Activated naive CD4-positive, alpha-beta T cell treated with anti-CD3 and anti-CD28 coated beads, Interleukin-2, amount 10 ng/mL, durations not matched to agents 7 days and 5 days (primary cell): ENCODE measurements around the gene DST.
"Not testable (repeated sequence)": the region's sequence is repeated elsewhere in the genome, so short reads cannot be mapped to it uniquely, and the experiment has no call there.

Experiments used
- CTCF ChIA-PET: fragments of 350-600 bp; sonication (Branson Sonifier 250); formaldehyde crosslinking; loops from one replicate; lab custom pipeline; 2021; ENCODE audit warnings: antibody characterized with exemption; lab: Charles Lee
- DNase-seq: peaks from one replicate; pipeline ENCODE4 v3.0.0-alpha.2; 2020
- H3K27ac Mint-ChIP-seq: one replicate; pipeline ENCODE4 v1.8.0; 2021; ENCODE audit warnings: mild to moderate bottlenecking, moderate library complexity, mixed read lengths
- H3K27me3 Mint-ChIP-seq: one replicate; pipeline ENCODE4 v1.8.0; 2021; ENCODE audit warnings: mild to moderate bottlenecking, mixed read lengths
- H3K36me3 Mint-ChIP-seq: one replicate; pipeline ENCODE4 v1.8.0; 2021; ENCODE audit warnings: mixed read lengths
- H3K4me1 Mint-ChIP-seq: one replicate; pipeline ENCODE4 v1.8.0; 2021; ENCODE audit warnings: mixed read lengths
- H3K4me3 Mint-ChIP-seq: one replicate; pipeline ENCODE4 v1.8.0; 2021; ENCODE audit warnings: mild to moderate bottlenecking, moderate library complexity, mixed read lengths
- H3K9me3 Mint-ChIP-seq: one replicate; pipeline ENCODE4 v1.8.0; 2021; ENCODE audit warnings: mixed read lengths

DST gene

GRCh38 chr6:56510984-56511531, 131.6 kb downstream of the DST start:
- Mint-ChIP-seq H3K36me3 (no peaks in the 10 kb centered on the region), H3K27ac (no peak overlapping the region), H3K27me3 (no peaks in the 10 kb centered on the region), H3K9me3 (no peaks in the 10 kb centered on the region), H3K4me3 (no peak overlapping the region), H3K4me1 (no peaks in the 10 kb centered on the region)
- CTCF ChIA-PET = no interaction called here
- no peak for DNase-seq

GRCh38 chr6:56509031-56509430, 133.7 kb downstream of the DST start:
- H3K36me3 Mint-ChIP-seq = no peaks in the 10 kb centered on the region
- H3K9me3 Mint-ChIP-seq = no peaks in the 10 kb centered on the region
- DNase-seq = no peak
- no peaks in the 10 kb centered on the region for H3K27me3 Mint-ChIP-seq
- H3K4me1 Mint-ChIP-seq = no peaks in the 10 kb centered on the region
- no peak overlapping the region for H3K27ac Mint-ChIP-seq
- H3K4me3 Mint-ChIP-seq = no peak overlapping the region
- CTCF ChIA-PET = no interaction called here

GRCh38 chr6:56507517-56507916, 135.2 kb downstream of the DST start:
- CTCF ChIA-PET = no interaction called here
- H3K36me3 Mint-ChIP-seq = no peaks in the 10 kb centered on the region
- no peak for DNase-seq
- H3K4me3 Mint-ChIP-seq = no peak overlapping the region
- H3K4me1 Mint-ChIP-seq = no peaks in the 10 kb centered on the region
- no peak overlapping the region for H3K27ac Mint-ChIP-seq
- no peaks in the 10 kb centered on the region for H3K27me3 Mint-ChIP-seq
- H3K9me3 Mint-ChIP-seq = no peaks in the 10 kb centered on the region

GRCh38 chr6:56505512-56506260, 137.0 kb downstream of the DST start:
- Mint-ChIP-seq H3K9me3 (no peaks in the 10 kb centered on the region), H3K4me1 (no peaks in the 10 kb centered on the region), H3K36me3 (no peaks in the 10 kb centered on the region), H3K27me3 (no peaks in the 10 kb centered on the region), H3K4me3 (no peak overlapping the region), H3K27ac (no peak overlapping the region)
- CTCF ChIA-PET = no interaction called here
- no peak for DNase-seq

- no peak for DNase-seq
- H3K4me3 Mint-ChIP-seq = no peak overlapping the region
These were observed 140.7 kb downstream of the DST start for GRCh38 chr6:56501993-56502392.

GRCh38 chr6:56499095-56499494, 143.6 kb downstream of the DST start:
- H3K27ac Mint-ChIP-seq = no peak overlapping the region
- H3K4me1 Mint-ChIP-seq = no peaks in the 10 kb centered on the region
- DNase-seq = no peak
- H3K9me3 Mint-ChIP-seq = no peaks in the 10 kb centered on the region
- no peaks in the 10 kb centered on the region for H3K27me3 Mint-ChIP-seq
- H3K36me3 Mint-ChIP-seq = no peaks in the 10 kb centered on the region
- no peak overlapping the region for H3K4me3 Mint-ChIP-seq
- CTCF ChIA-PET = no interaction called here

More at GRCh38 chr6:56501993-56502392, 140.7 kb downstream of the DST start:
- H3K36me3 Mint-ChIP-seq = no peaks in the 10 kb centered on the region
- H3K4me1 Mint-ChIP-seq = no peaks in the 10 kb centered on the region
- CTCF ChIA-PET = no interaction called here
- H3K27ac Mint-ChIP-seq = no peak overlapping the region
- H3K9me3 Mint-ChIP-seq = no peaks in the 10 kb centered on the region
- no peaks in the 10 kb centered on the region for H3K27me3 Mint-ChIP-seq

GRCh38 chr6:56497691-56498090, 145.0 kb downstream of the DST start:
- H3K4me3 Mint-ChIP-seq = no peak overlapping the region
- H3K27me3 Mint-ChIP-seq = no peaks in the 10 kb centered on the region
- CTCF ChIA-PET = no interaction called here
- no peak for DNase-seq
- H3K27ac Mint-ChIP-seq = no peak overlapping the region
- H3K4me1 Mint-ChIP-seq = no peaks in the 10 kb centered on the region
- H3K36me3 Mint-ChIP-seq = no peaks in the 10 kb centered on the region
- H3K9me3 Mint-ChIP-seq = no peaks in the 10 kb centered on the region

GRCh38 chr6:56497240-56497639, 145.4 kb downstream of the DST start:
- Mint-ChIP-seq H3K4me1 (no peaks in the 10 kb centered on the region), H3K4me3 (no peak overlapping the region), H3K36me3 (no peaks in the 10 kb centered on the region), H3K27me3 (no peaks in the 10 kb centered on the region), H3K9me3 (no peaks in the 10 kb centered on the region), H3K27ac (no peak overlapping the region)
- no peak for DNase-seq
- CTCF ChIA-PET = no interaction called here

GRCh38 chr6:56496650-56497049, 146.0 kb downstream of the DST start:
- H3K27ac Mint-ChIP-seq, CTCF ChIA-PET, H3K9me3 Mint-ChIP-seq, H3K27me3 Mint-ChIP-seq, H3K36me3 Mint-ChIP-seq, H3K4me3 Mint-ChIP-seq, DNase-seq, H3K4me1 Mint-ChIP-seq: not testable (repeated sequence)

- H3K4me1 Mint-ChIP-seq = no peaks in the 10 kb centered on the region
- H3K27me3 Mint-ChIP-seq = no peaks in the 10 kb centered on the region
- H3K27ac Mint-ChIP-seq = no peak overlapping the region
- CTCF ChIA-PET = no interaction called here
- no peak overlapping the region for H3K4me3 Mint-ChIP-seq
- DNase-seq = no peak
- H3K9me3 Mint-ChIP-seq = no peaks in the 10 kb centered on the region
- H3K36me3 Mint-ChIP-seq = no peaks in the 10 kb centered on the region
These were observed 147.0 kb downstream of the DST start for GRCh38 chr6:56495654-56496053.

- DNase-seq = no peak
- no peak overlapping the region for H3K4me3 Mint-ChIP-seq
- H3K27ac Mint-ChIP-seq = no peak overlapping the region
- H3K9me3 Mint-ChIP-seq = no peaks in the 10 kb centered on the region
- H3K36me3 Mint-ChIP-seq = no peaks in the 10 kb centered on the region
- no peaks in the 10 kb centered on the region for H3K4me1 Mint-ChIP-seq
- CTCF ChIA-PET = no interaction called here
- H3K27me3 Mint-ChIP-seq = no peaks in the 10 kb centered on the region
These were observed 150.9 kb downstream of the DST start for GRCh38 chr6:56491606-56492328.

GRCh38 chr6:56490993-56491392, 151.7 kb downstream of the DST start:
- CTCF ChIA-PET = no interaction called here

GRCh38 chr6:56489559-56489958, 153.1 kb downstream of the DST start:
- no peak overlapping the region for H3K4me3 Mint-ChIP-seq
- DNase-seq = no peak
- H3K27me3 Mint-ChIP-seq = no peaks in the 10 kb centered on the region
- H3K4me1 Mint-ChIP-seq = no peaks in the 10 kb centered on the region
- no peak overlapping the region for H3K27ac Mint-ChIP-seq
- H3K9me3 Mint-ChIP-seq = no peaks in the 10 kb centered on the region
- CTCF ChIA-PET = no interaction called here
- no peaks in the 10 kb centered on the region for H3K36me3 Mint-ChIP-seq

More at GRCh38 chr6:56490993-56491392, 151.7 kb downstream of the DST start:
- no peaks in the 10 kb centered on the region for H3K27me3 Mint-ChIP-seq
- no peak overlapping the region for H3K4me3 Mint-ChIP-seq
- no peak overlapping the region for H3K27ac Mint-ChIP-seq
- no peaks in the 10 kb centered on the region for H3K36me3 Mint-ChIP-seq
- no peak for DNase-seq
- H3K4me1 Mint-ChIP-seq = no peaks in the 10 kb centered on the region
- no peaks in the 10 kb centered on the region for H3K9me3 Mint-ChIP-seq

GRCh38 chr6:56488281-56488680, 154.4 kb downstream of the DST start:
- no peak overlapping the region for H3K4me3 Mint-ChIP-seq
- H3K36me3 Mint-ChIP-seq = no peaks in the 10 kb centered on the region
- H3K9me3 Mint-ChIP-seq = no peaks in the 10 kb centered on the region
- DNase-seq = no peak
- no peak overlapping the region for H3K27ac Mint-ChIP-seq
- no peaks in the 10 kb centered on the region for H3K4me1 Mint-ChIP-seq
- H3K27me3 Mint-ChIP-seq = no peaks in the 10 kb centered on the region
- CTCF ChIA-PET = no interaction called here

- H3K4me3 Mint-ChIP-seq = no peak overlapping the region
- CTCF ChIA-PET = no interaction called here
- no peaks in the 10 kb centered on the region for H3K9me3 Mint-ChIP-seq
- H3K27ac Mint-ChIP-seq = no peak overlapping the region
- no peaks in the 10 kb centered on the region for H3K27me3 Mint-ChIP-seq
- no peaks in the 10 kb centered on the region for H3K4me1 Mint-ChIP-seq
- DNase-seq = no peak
- no peaks in the 10 kb centered on the region for H3K36me3 Mint-ChIP-seq
These were observed 156.0 kb downstream of the DST start for GRCh38 chr6:56486681-56487080.
